Measurements from ENCODE around the gene GNGT2.

The GNGT2 gene

GRCh38 chr17:49223517-49224197, 13.3 kb upstream of the GNGT2 start:
- H3K9ac ChIP-seq (ENCODE audit: insufficient read length, low read depth), result peak overlapping the region; percentile 62

GRCh38 chr17:49223168-49223516, 12.8 kb upstream of the GNGT2 start:
- Histone ChIP-seq H3K4me1 (ENCODE audit: insufficient read depth, insufficient read length) (peaks cover 23% of the 10 kb centered on the region), H3K9ac (ENCODE audit: insufficient read length, low read depth) (peak overlapping the region; percentile 62), H3K36me3 (ENCODE audit: insufficient read depth, insufficient read length, low read length) (peaks cover 23% of the 10 kb centered on the region), H3K4me3 (ENCODE audit: insufficient read length, low read depth) (no peak overlapping the region), H3K9me3 (ENCODE audit: insufficient read depth, low read length) (no peaks in the 10 kb centered on the region), H3K27me3 (ENCODE audit: insufficient read depth, insufficient read length) (peaks cover 45% of the 10 kb centered on the region)
- no peak for TF ChIP-seq SUZ12 (IDR thresholded peaks at IDR 0.05; ENCODE audit: extremely low read depth, insufficient read depth, insufficient read length)
- no peak for TF ChIP-seq ZNF274 (IDR thresholded peaks at IDR 0.05; ENCODE audit: low read depth, low read length)
- TF ChIP-seq YY1 (IDR thresholded peaks at IDR 0.05; ENCODE audit: insufficient read depth, insufficient read length), result no peak
- no peak for DNase-seq (ENCODE audit: low read depth, low spot score)

More at GRCh38 chr17:49223517-49224197, 13.3 kb upstream of the GNGT2 start:
- Histone ChIP-seq H3K36me3 (ENCODE audit: insufficient read depth, insufficient read length, low read length) (peaks cover 20% of the 10 kb centered on the region), H3K9me3 (ENCODE audit: insufficient read depth, low read length) (no peaks in the 10 kb centered on the region), H3K4me1 (ENCODE audit: insufficient read depth, insufficient read length) (peaks cover 23% of the 10 kb centered on the region), H3K27me3 (ENCODE audit: insufficient read depth, insufficient read length) (peaks cover 45% of the 10 kb centered on the region), H3K4me3 (ENCODE audit: insufficient read length, low read depth) (peak overlapping the region; percentile 40)
- DNase-seq (ENCODE audit: low read depth, low spot score), result no peak
- TF ChIP-seq SUZ12 (IDR thresholded peaks at IDR 0.05; ENCODE audit: extremely low read depth, insufficient read depth, insufficient read length), result no peak
- TF ChIP-seq YY1 (IDR thresholded peaks at IDR 0.05; ENCODE audit: insufficient read depth, insufficient read length), result no peak
- no peak for TF ChIP-seq ZNF274 (IDR thresholded peaks at IDR 0.05; ENCODE audit: low read depth, low read length)

- no peak for TF ChIP-seq ZNF274 (IDR thresholded peaks at IDR 0.05; ENCODE audit: low read depth, low read length)
- TF ChIP-seq SUZ12 (IDR thresholded peaks at IDR 0.05; ENCODE audit: extremely low read depth, insufficient read depth, insufficient read length), result no peak
- TF ChIP-seq YY1 (IDR thresholded peaks at IDR 0.05; ENCODE audit: insufficient read depth, insufficient read length), result no peak
- no peak overlapping the region for H3K9ac ChIP-seq (ENCODE audit: insufficient read length, low read depth)
- peaks cover 27% of the 10 kb centered on the region for H3K27me3 ChIP-seq (ENCODE audit: insufficient read depth, insufficient read length)
- peaks cover 16% of the 10 kb centered on the region for H3K4me1 ChIP-seq (ENCODE audit: insufficient read depth, insufficient read length)
- no peaks in the 10 kb centered on the region for H3K9me3 ChIP-seq (ENCODE audit: insufficient read depth, low read length)
- peaks cover 35% of the 10 kb centered on the region for H3K36me3 ChIP-seq (ENCODE audit: insufficient read depth, insufficient read length, low read length)
- DNase-seq (ENCODE audit: low read depth, low spot score), result no peak
- no peak overlapping the region for H3K4me3 ChIP-seq (ENCODE audit: insufficient read length, low read depth)
Measured at GRCh38 chr17:49219987-49220386, 9.6 kb upstream of the GNGT2 start.

DNA sequence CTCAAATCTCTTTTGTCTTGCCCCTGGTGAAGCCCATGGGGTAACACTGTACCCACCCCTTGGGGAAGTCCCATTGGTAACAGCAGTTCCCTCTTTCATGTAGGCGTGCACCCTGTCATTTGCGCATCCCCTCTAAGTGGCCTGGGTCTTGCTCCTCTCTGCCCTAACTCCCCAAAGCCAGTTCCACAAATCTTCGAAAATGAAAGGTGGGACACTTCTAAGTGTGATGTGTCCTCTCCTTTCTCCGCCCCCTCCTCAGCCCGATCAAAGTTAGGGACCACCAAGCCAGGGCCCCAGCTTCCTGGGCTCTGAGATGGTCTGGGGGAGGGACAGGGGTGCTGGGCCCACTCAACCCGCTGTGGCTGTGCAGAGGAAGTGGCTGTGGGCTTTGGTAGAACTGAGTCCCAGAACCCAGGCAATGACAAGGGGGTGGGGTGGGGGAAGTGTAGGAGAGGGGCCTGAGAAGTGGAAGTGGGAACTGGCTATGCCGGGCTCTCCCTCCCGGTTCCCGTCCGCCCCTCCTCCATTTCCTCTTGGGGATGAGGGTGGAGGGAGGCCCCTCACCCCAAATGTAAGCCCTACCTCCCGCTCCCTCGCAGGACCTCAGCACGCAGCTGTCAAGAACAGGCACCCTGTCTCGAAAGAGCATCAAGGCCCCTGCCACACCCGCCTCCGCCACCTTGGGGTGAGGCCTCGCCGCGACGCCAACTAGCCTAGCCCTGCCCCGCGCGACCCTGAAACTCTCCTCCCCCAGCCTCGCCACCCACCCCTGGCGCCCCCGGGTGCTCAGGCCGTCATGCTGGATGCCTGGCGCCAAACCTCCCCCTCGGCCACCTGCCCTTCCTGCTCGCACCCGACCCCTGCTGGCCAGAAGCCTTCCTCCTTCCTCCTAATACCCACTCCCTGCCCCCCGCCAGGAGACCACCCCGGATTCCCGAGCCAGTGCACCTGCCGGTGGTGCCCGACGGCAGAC, 8.9 kb upstream of the GNGT2 start:
- no peak for DNase-seq (ENCODE audit: low read depth, low spot score)
- Histone ChIP-seq H3K4me3 (ENCODE audit: insufficient read length, low read depth) (no peak overlapping the region), H3K9ac (ENCODE audit: insufficient read length, low read depth) (no peak overlapping the region), H3K4me1 (ENCODE audit: insufficient read depth, insufficient read length) (peaks cover 13% of the 10 kb centered on the region), H3K36me3 (ENCODE audit: insufficient read depth, insufficient read length, low read length) (peaks cover 35% of the 10 kb centered on the region), H3K9me3 (ENCODE audit: insufficient read depth, low read length) (no peaks in the 10 kb centered on the region), H3K27me3 (ENCODE audit: insufficient read depth, insufficient read length) (peaks cover 19% of the 10 kb centered on the region)
- no peak for TF ChIP-seq YY1 (IDR thresholded peaks at IDR 0.05; ENCODE audit: insufficient read depth, insufficient read length)
- TF ChIP-seq SUZ12 (IDR thresholded peaks at IDR 0.05; ENCODE audit: extremely low read depth, insufficient read depth, insufficient read length), result no peak
- no peak for TF ChIP-seq ZNF274 (IDR thresholded peaks at IDR 0.05; ENCODE audit: low read depth, low read length)

- no peak overlapping the region for H3K9ac ChIP-seq (ENCODE audit: insufficient read length, low read depth)
- peaks cover 5% of the 10 kb centered on the region for H3K27me3 ChIP-seq (ENCODE audit: insufficient read depth, insufficient read length)
- DNase-seq (ENCODE audit: low read depth, low spot score), result no peak
- no peaks in the 10 kb centered on the region for H3K9me3 ChIP-seq (ENCODE audit: insufficient read depth, low read length)
- TF ChIP-seq ZNF274 (IDR thresholded peaks at IDR 0.05; ENCODE audit: low read depth, low read length) (no peak), SUZ12 (IDR thresholded peaks at IDR 0.05; ENCODE audit: extremely low read depth, insufficient read depth, insufficient read length) (no peak), YY1 (IDR thresholded peaks at IDR 0.05; ENCODE audit: insufficient read depth, insufficient read length) (no peak)
- H3K4me1 ChIP-seq (ENCODE audit: insufficient read depth, insufficient read length), result peaks cover under 1% of the 10 kb centered on the region
- no peak overlapping the region for H3K4me3 ChIP-seq (ENCODE audit: insufficient read length, low read depth)
- H3K36me3 ChIP-seq (ENCODE audit: insufficient read depth, insufficient read length, low read length), result peaks cover 38% of the 10 kb centered on the region
Measured at GRCh38 chr17:49217651-49218413, 7.5 kb upstream of the GNGT2 start.

- Histone ChIP-seq H3K4me3 (ENCODE audit: insufficient read length, low read depth) (no peak overlapping the region), H3K36me3 (ENCODE audit: insufficient read depth, insufficient read length, low read length) (peaks cover 36% of the 10 kb centered on the region), H3K9me3 (ENCODE audit: insufficient read depth, low read length) (no peaks in the 10 kb centered on the region), H3K9ac (ENCODE audit: insufficient read length, low read depth) (no peak overlapping the region), H3K27me3 (ENCODE audit: insufficient read depth, insufficient read length) (no peaks in the 10 kb centered on the region), H3K4me1 (ENCODE audit: insufficient read depth, insufficient read length) (no peaks in the 10 kb centered on the region)
- TF ChIP-seq YY1 (IDR thresholded peaks at IDR 0.05; ENCODE audit: insufficient read depth, insufficient read length), result no peak
- DNase-seq (ENCODE audit: low read depth, low spot score), result no peak
Measured at GRCh38 chr17:49216953-49217650, 6.7 kb upstream of the GNGT2 start.

All from NT2/D1 (cell line).